Stimulated activated CD4-positive, alpha-beta T cell treated with anti-CD3 and anti-CD28 coated beads, Interleukin-1b, Interleukin-23, amount 100 ng/mL, for 4 hours (primary cell): ENCODE measurements around the gene HS6ST1.

Experiments
- DNase-seq, 2 donors: peaks; one replicate each; pipeline ENCODE4 v3.0.0-alpha.2; 2020; ENCODE audit warnings: low read depth in 2 of 2

The HS6ST1 gene

DNA sequence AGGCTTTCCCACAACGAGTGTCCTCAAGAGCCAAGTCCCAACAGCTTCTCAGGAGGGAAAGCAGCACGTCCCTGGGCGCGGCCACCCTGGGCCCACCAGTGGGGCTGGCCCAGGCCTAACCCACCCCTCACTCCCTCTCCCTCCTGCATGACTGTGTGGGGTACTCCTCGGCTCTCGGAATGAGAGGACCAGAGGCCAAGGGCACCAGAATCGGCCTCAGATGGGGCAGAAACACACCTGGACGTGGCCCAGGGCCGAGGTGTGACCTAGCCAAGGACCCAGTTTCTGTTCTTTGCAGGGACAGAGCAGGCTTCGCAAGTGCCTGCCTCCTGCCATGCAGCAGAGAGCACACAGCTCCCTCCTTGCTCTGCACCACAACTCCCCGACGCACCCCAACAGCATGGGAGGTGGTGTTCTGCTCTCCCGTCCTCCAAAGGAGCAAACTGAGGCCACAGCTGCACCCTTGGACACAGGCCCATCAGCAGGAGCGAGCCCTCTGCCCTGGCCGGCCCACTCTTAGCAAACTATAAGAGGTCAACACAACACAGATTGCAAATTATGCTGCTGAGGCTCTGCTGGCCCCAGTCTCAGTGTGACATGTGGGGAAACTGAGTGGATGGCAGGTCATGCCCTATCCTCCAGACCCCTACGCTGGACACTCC is 19.7 kb downstream of the HS6ST1 start:
- no peak for DNase-seq

- no peak for DNase-seq
These were observed 20.4 kb downstream of the HS6ST1 start for GRCh38 chr2:128298286-128298685.

- DNase-seq = no peak
These were observed 24.7 kb downstream of the HS6ST1 start for GRCh38 chr2:128293870-128294455.

DNA sequence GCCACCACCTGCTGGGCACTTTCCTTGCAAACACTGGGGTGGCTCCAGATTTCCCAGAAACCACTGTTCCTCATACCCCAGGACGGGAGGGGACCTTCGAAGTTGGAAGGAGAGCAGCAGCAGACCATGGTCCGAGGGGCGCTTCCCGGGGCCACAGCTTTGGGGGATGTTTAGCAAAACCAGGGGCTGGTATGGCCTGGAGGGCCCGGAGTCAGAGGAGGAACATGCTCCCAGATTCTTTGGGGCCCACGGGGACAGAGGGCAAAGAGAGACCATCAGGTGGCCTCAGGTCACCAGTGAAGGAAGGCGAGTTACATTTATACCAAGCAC is 25.3 kb downstream of the HS6ST1 start:
- DNase-seq = no peak

DNA sequence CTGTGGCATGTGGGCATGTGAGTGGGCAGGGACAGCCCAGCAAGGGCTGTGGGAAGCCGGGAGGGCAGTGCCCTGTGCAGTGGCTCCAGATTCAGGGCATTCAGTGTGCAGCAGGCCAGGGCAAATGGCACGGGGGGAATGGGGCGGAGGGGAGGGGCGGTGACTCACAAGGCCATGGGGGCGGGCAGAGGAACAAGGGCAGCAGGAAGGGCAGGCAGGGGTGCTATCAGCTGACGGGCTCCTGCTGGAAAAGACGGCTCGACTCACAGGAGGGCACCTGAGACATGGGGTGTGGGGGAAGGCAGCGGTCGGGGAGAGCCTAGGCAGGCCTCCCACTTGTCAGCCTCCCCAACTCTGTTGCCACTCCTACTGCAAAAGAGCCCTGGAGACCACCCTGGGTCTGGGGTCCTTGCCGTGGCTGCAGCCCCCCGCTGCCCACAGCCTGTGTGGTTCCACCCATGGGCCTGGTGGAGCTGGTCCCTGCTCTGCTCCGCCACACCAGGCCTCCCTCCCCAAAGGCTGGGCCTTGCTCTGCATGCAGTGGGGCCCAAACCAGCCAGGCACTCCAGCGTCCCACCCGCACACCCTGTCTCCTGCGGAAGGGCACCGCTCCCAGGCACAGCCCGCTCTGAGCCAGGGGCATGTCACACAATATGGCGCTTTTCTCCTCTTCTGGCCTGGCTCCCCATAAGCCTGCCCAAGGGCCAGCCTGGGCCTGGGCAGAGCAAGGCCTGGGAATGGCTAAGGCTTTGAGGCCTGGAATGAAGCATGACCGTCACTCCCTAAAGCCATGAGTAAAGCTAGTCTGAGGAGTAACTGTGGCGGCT is 25.9 kb downstream of the HS6ST1 start:
- no peak for DNase-seq

GRCh38 chr2:128291844-128292598 is 26.6 kb downstream of the HS6ST1 start:
- DNase-seq = no peak

DNA sequence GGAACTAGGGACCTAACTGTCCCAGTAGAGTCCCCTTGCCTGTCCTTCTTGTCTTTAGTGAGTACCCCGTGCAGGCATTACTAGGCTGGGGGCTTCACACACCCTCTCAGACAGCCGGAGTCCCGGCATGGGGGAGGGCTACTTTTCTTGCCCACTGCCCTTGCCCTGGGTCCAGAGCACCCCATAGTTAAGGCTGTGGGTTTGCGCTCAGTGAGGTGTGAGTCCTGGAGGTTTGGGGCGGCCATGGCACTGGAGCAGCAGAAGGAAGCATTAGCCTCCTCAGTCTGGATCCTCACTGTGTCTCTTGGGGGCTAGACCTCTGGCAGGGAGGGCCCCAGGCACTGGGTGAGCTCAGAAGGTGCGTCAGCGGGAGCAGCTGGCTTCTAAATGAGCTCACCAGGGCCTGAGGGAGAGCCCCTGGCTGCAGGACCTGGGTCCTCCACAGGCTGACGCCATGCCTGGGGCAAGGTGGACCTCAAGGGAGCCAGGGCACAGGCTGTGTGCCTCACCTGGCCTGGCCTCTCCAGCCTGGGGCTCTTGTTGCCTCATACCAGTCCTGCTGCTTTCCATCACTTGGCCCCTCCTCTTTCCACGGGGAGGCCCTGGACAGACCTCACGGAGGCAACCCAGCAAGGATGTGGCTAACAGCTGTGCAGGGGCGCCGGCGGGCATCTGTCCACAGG is 27.4 kb downstream of the HS6ST1 start:
- DNase-seq = no peak

- no peak for DNase-seq
These were observed 28.3 kb downstream of the HS6ST1 start for GRCh38 chr2:128290356-128290755.

DNA sequence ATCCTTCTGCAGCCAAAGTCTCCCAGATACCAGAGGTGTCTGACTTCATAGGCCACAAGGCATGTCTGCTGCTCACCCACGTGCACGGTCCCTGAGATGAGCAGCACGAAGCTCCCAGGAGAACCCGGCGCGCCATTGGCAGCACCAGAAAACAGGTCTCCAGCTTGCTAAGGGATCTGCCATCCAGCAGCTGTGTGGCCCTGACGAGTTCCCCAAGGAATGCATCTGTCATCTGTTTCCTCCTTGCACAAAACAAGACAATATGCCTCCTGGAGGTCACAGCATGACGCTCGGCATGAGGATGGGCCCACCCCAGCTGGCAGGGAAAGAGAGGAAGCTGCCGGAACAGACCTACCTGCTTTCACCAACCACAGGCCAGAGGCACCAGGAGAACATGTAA is 29.2 kb downstream of the HS6ST1 start:
- no peak for DNase-seq

DNA sequence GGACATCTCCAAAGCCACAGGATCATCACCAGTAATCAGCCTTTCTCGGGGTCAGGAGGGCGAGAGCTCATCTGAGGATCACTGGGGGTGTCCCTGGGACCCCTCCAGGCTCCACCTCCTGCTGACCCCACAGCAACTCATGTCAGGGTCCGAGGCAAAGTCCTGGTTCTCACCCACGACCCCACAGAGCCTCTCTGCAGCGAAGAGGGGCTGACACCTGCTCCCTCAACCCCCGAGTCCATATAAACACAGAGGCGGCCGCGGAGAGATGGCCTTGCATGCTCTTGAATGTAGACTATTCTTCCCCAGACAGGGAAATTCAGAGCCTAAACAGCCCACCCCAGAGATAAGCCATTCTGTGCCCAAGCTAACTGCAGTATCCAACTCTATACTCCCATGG is 29.9 kb downstream of the HS6ST1 start:
- DNase-seq = no peak

DNA sequence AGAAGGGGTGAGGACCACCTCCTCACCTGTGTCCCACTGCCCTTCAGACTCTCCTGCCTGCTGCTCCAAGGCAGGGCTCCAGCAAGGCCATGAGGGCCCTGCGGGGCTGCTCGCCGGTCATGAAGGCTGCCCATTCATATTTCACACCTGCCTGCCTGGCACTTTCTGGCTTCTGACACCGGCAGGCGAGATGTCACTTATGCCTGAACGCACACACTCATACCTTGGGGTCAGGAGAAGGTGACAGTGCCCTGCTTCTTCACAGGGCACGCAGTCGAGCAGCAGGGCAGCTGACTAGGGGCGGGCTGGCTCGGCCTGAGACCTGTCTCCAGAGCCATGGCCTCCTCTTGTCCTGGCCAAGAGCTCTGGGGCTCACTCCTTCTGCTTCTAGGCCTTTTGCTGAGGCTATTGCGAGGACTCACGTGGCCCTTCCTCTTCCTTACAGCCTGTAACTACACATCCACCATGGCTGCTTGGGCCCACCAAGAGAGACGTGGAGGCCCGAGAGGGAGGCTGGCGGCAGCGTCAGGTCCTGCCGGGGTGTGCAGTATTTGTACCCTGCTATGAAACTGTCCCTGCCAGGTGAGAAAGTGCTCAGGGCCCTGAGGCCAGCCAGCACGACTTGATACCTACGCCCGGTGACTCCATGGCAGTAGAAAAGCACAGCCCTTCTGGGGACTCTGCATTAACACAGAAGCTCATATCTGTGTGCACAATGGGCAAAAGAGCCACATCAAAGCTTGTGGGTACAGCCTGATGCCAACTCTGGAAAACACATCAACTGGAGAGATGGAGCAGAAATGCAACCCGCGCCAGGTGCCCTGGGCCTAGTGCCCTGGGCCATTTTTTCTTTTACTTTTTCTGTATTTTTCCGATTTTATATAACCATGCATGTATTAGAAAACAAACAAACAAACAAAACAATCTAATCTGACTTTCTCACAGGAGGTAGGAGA is 30.6 kb downstream of the HS6ST1 start:
- DNase-seq = no peak

DNA sequence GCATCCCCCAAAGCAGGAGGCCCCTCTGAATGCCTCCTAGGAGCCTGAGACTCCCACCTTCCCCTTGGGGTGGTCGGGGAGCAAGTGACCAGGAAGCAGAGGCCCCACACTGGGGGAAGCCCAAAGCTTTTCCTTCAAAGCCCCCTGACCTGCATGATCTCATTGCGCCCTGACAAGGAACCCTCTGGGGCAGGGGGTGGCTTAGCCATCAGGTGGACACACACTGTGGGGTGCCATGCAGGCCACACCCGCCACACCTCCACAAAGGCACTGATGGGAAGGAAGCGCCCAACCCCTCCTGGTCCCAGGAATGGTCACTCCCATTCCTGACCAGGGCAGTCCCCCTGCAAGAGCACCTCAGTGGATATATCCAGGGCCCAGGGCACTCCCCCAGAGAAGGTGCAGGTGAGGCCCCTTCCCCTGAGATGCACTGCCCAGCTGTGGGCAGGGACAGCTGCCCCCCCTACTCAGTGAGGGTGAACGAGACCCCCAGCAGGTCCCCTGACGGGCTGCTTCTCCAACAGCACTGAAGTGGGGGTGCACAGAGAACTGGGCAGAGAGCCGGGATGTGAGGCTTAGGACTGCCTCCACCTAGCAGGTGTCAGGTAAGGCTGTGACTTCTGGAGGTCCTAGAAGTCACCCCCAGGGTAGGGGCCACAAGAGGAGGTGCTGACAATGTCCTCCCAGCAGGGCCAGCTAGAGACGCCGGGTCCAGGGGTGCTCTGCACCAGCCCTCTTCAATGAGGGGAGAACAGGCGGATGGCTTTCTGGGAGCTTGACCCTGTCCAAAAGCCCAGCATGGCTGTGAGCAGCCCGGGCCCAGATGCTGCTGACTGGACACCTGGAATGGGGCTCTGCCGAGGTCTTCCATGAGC is 31.5 kb downstream of the HS6ST1 start:
- DNase-seq = no peak

- DNase-seq = no peak
These were observed 32.5 kb downstream of the HS6ST1 start for GRCh38 chr2:128286011-128286721.

- DNase-seq = no peak
These were observed 33.2 kb downstream of the HS6ST1 start for GRCh38 chr2:128285329-128285931.

GRCh38 chr2:128284841-128285240 is 33.8 kb downstream of the HS6ST1 start:
- DNase-seq = no peak

DNA sequence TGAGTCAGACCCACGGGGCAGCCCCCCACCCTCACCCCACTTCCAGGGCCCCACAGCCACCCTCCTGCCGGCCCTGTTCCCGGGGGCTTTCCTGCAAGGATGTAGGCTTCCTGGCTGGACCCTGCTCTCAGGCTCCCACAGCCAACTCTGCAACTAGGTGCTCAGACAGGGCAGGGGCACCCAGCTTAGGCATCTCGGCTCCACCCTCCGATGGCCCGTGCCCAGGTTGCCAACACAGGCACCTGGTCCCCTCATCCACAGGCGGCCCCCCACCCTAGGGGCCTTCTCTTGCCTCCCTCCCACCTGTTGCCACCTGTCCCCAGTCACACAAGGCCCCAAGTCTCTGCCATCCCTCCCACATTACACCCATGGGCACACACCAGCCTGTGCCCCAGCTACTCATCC is 34.6 kb downstream of the HS6ST1 start:
- no peak for DNase-seq

DNA sequence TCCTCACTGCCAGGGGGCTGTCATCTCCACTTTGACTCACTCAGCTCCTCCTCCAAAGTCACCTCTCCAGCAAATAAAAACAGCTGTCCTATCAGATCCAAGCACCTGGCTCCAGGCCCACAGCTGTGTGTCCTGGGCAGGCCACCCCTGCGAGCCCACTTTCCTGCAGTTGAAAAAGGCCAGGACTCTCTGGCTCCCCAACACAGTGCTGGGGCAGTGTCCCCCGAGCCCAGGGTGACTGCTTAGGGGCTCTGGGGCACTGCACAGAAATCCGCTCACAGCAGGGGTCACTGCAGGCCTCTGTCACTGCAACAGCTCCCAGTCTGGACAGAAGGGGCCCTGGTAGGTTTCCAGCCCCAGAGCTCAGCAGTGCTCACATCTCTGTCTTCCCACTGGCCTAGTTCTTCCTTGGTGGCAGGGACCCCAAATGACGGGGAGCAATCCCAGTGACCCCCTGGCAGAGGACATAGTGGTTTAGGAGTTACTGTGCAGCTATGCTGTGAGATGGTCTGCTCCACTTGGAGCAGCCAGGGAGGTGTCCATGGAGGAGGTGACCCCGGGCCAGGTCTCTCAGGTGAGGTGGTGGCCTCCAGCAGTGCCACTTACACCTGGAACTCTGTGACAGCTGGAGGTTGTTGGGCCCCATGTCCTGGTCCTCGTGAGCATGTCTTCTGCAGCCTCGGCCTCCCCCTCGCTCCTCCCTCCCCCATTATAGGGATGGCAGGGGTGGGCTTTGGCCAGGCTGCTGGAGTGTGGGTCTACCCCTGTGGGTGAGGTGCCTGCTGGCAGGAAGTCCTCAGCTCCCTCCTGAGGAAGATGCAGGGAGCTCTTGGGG is 35.5 kb downstream of the HS6ST1 start:
- DNase-seq = no peak
